Measurements from ENCODE around the gene AKT1. TPM values are rescaled to one million over a fixed set of nuclear protein-coding genes. Genes with fewer than 3 reads are reported as not detected.
A peak's percentile ranks its signal among the peaks of the same experiment; 100 is the strongest.

The AKT1 gene
- total and polyA plus RNA-seq, 12 donors, result 95.7 to 152 (median 137) TPM

GRCh38 chr14:104799244-104800014 is 3.9 kb upstream of the AKT1 start:
- intact Hi-C loops (cut with DNase I), result no loop called here
- Histone ChIP-seq H3K27me3 (no peaks in the 10 kb centered on the region), H3K4me1 (peaks cover 17 to 69% (median 54%) of the 10 kb centered on the region in 9 donors), H3K27ac (peak overlapping the region; percentile 84 to 99 (median 96)), H3K4me3 (peak overlapping the region in 9 of 10 donors; percentile 37 to 99 (median 69)), H3K9me3 (no peaks in the 10 kb centered on the region), H3K36me3 (no peaks in the 10 kb centered on the region)
- TF ChIP-seq CTCF (IDR thresholded peaks at IDR 0.05), result peak in 1 of 9 donors; percentile 11
- 38 to 43% methylated on average over 21 of the region's 21 CpGs for WGBS, 2 donors
- DNase-seq (no peak), ATAC-seq (peak in 2 of 8 donors; percentile 4 to 7)

GRCh38 chr14:104798300-104799243 is 3.0 kb upstream of the AKT1 start:
- Histone ChIP-seq H3K36me3 (no peaks in the 10 kb centered on the region), H3K4me1 (peaks cover 24 to 75% (median 63%) of the 10 kb centered on the region in 9 donors), H3K27me3 (no peaks in the 10 kb centered on the region), H3K9me3 (no peaks in the 10 kb centered on the region), H3K27ac (peak overlapping the region in 9 of 10 donors; percentile 89 to 99 (median 96)), H3K4me3 (no peak overlapping the region)
- no peak for TF ChIP-seq CTCF (IDR thresholded peaks at IDR 0.05)
- intact Hi-C loops (cut with DNase I), result no loop called here
- ATAC-seq (no peak), DNase-seq (no peak)
- 72 to 82% methylated on average over 16 of the region's 16 CpGs for WGBS, 2 donors

GRCh38 chr14:104797115-104798044 is 1.8 kb upstream of the AKT1 start:
- TF ChIP-seq CTCF (IDR thresholded peaks at IDR 0.05), result no peak
- no peaks in the 10 kb centered on the region for H3K9me3 ChIP-seq
- H3K27me3 ChIP-seq, result no peaks in the 10 kb centered on the region
- peak overlapping the region in 8 of 10 donors; percentile 7 to 99 (median 68) for H3K27ac ChIP-seq
- WGBS, 2 donors, result 32 to 37% methylated on average over 18 of the region's 18 CpGs
- H3K4me3 ChIP-seq, result no peak overlapping the region
- intact Hi-C loops (cut with DNase I), result no loop called here
- peak; percentile 50 to 61 for DNase-seq
- peaks cover 0 to 3% (median 0%) of the 10 kb centered on the region in 9 donors for H3K36me3 ChIP-seq
- H3K4me1 ChIP-seq, result peaks cover 32 to 78% (median 71%) of the 10 kb centered on the region in 9 donors
- peak in 5 of 8 donors; percentile 3 to 33 (median 9) for ATAC-seq

Data from heart right ventricle (tissue), 16 donors.